ENCODE results near the gene NEK11. TPM values are rescaled to one million over a fixed set of nuclear protein-coding genes. Genes with fewer than 3 reads are reported as not detected.

The NEK11 gene
- polyA plus RNA-seq, 1 of the 3 experiments (the other 2 are of a cell fraction): 4.7 TPM

- Histone ChIP-seq H4K20me1 (ENCODE audit: insufficient read depth) (no peaks in the 10 kb centered on the region), H3K9ac (no peak overlapping the region), H3K4me1 (ENCODE audit: control insufficient read depth in 1 of 2, insufficient read depth in 2 of 2, low read depth in 1 of 2, low read length in 1 of 2) (no peaks in the 10 kb centered on the region), H3K9me3 (no peaks in the 10 kb centered on the region), H3K4me2 (no peak overlapping the region), H3K27me3 (ENCODE audit: insufficient read depth) (no peaks in the 10 kb centered on the region), H3K9me2 (no peaks in the 10 kb centered on the region), H3K36me3 (replicated peaks in 1 of 2; ENCODE audit: control insufficient read depth in 1 of 2, insufficient read depth in 2 of 2, low read length in 1 of 2) (peaks cover 3 to 5% of the 10 kb centered on the region in 2 experiments), H3K79me2 (ENCODE audit: insufficient read depth) (no peaks in the 10 kb centered on the region), H3K27ac (ENCODE audit: low read depth in 2 of 2, low read length in 1 of 2) (peak overlapping the region in 1 of 2 experiments; percentile 41; a peak in 2 of 4 replicates), H3K4me3 (ENCODE audit: low read depth in 2 of 2, low read length in 1 of 2) (no peak overlapping the region), H3F3A (replicated peaks; ENCODE audit: insufficient read depth) (peaks cover 22% of the 10 kb centered on the region), H2AFZ (ENCODE audit: low read depth) (no peak overlapping the region)
- ChIA-PET CTCF (interaction anchor here (0.6 to 1.9 kb wide), 6 partner anchors 16 to 1001 kb away, joined by 3 to 7 read pairs (median 4); no protein-coding TSS in a partner anchor), POLR2A (no interaction called here)
- 24% methylated on average over 1 of the region's 1 CpG for WGBS (ENCODE audit: low lambda C conversion rate)
- no peak for DNase-seq
- TF ChIP-seq ZBTB33 (IDR thresholded peaks at IDR 0.05; ENCODE audit: borderline replicate concordance, low read depth) (no peak), NFIC (IDR thresholded peaks at IDR 0.05; ENCODE audit: borderline replicate concordance) (peak; percentile 36; the same call in 1 of the 2 replicates), RXRA (IDR thresholded peaks at IDR 0.05; ENCODE audit: borderline replicate concordance, low read depth) (no peak), RCOR1 (IDR thresholded peaks at IDR 0.05; ENCODE audit: low read length) (no peak), JUND (IDR thresholded peaks at IDR 0.05) (0 out of 2 replicates have a peak, but pooled peaks have one; percentile 28), RFX5 (IDR thresholded peaks at IDR 0.05; ENCODE audit: low read length) (no peak), FOXJ3 (CRISPR knock-in tag; IDR thresholded peaks at IDR 0.05) (no peak), MEF2A (IDR thresholded peaks at IDR 0.05; ENCODE audit: borderline replicate concordance, low read depth) (no peak), TCF12 (IDR thresholded peaks at IDR 0.05) (peak; percentile 74), MAX (IDR thresholded peaks at IDR 0.05; ENCODE audit: low read depth) (no peak), SIN3A (IDR thresholded peaks at IDR 0.05; ENCODE audit: borderline replicate concordance, low read depth, low read length) (no peak), CTCF (IDR thresholded peaks at IDR 0.05) (no peak), TAF1 (IDR thresholded peaks at IDR 0.05; ENCODE audit: borderline replicate concordance, low read depth, low read length) (no peak), MXI1 (IDR thresholded peaks at IDR 0.05; ENCODE audit: low read depth, low read length) (no peak), FOSL2 (IDR thresholded peaks at IDR 0.05; ENCODE audit: borderline replicate concordance, low read depth) (peak; percentile 52; the same call in 1 of the 2 replicates), ELF1 (IDR thresholded peaks at IDR 0.05) (no peak), EP300 (IDR thresholded peaks at IDR 0.05; ENCODE audit: borderline replicate concordance in 1 of 2, low read depth in 1 of 2, low read length in 1 of 2) (no peak), TEAD4 (IDR thresholded peaks at IDR 0.05; ENCODE audit: borderline replicate concordance, insufficient read depth) (no peak), EZH2phosphoT487 (IDR thresholded peaks at IDR 0.05; ENCODE audit: borderline replicate concordance, low read depth) (no peak), NRF1 (IDR thresholded peaks at IDR 0.05; ENCODE audit: low read depth, low read length) (no peak), POLR2AphosphoS5 (IDR thresholded peaks at IDR 0.05; ENCODE audit: low read depth, low read length) (no peak), YY1 (IDR thresholded peaks at IDR 0.05; ENCODE audit: low read depth) (no peak), USF2 (IDR thresholded peaks at IDR 0.05; ENCODE audit: borderline replicate concordance, low read depth, low read length) (no peak), GATA2 (CRISPR knock-in tag; IDR thresholded peaks at IDR 0.05) (no peak), IRF3 (IDR thresholded peaks at IDR 0.05; ENCODE audit: low read depth, low read length) (no peak), GABPA (IDR thresholded peaks at IDR 0.05; ENCODE audit: low read depth) (no peak), PBX3 (IDR thresholded peaks at IDR 0.05) (peak; percentile 52)
These were observed 9.6 kb downstream of the NEK11 start for GRCh38 chr3:131036200-131036816.

All from SK-N-SH (cell line).